Measurements from ENCODE around the gene GALNT17.

GRCh38 chr7:71320916-71321315, 189.0 kb downstream of the GALNT17 start:
- TF ChIP-seq EP300 (IDR thresholded peaks at IDR 0.05) (no peak), POLR2A (IDR thresholded peaks at IDR 0.05; ENCODE audit: low read depth) (no peak), CTCF (IDR thresholded peaks at IDR 0.05) (no peak)

Measured in esophagus muscularis mucosa (tissue), 4 donors.